Stimulated activated CD8-positive, alpha-beta memory T cell treated with anti-CD3 and anti-CD28 coated beads, Interleukin-7, amount 100 ng/mL, for 24 hours (primary cell): ENCODE measurements around the gene NR1I3.
"Not testable (repeated sequence)": the region's sequence is repeated elsewhere in the genome, so short reads cannot be mapped to it uniquely, and the experiment has no call there.

Experiments
- DNase-seq: peaks from one replicate; pipeline ENCODE4 v3.0.0-alpha.2; 2020; ENCODE audit warnings: low read depth

The NR1I3 gene

GRCh38 chr1:161250100-161250499, 12.1 kb upstream of the NR1I3 start:
- DNase-seq: not testable (repeated sequence)

GRCh38 chr1:161244888-161245287, 6.9 kb upstream of the NR1I3 start:
- no peak for DNase-seq

GRCh38 chr1:161242313-161242712, 4.3 kb upstream of the NR1I3 start:
- DNase-seq: no peak

- DNase-seq: no peak
Observed at GRCh38 chr1:161241682-161242081, 3.7 kb upstream of the NR1I3 start.

- no peak for DNase-seq
Observed at GRCh38 chr1:161235957-161236775, 1.8 kb downstream of the NR1I3 start.

GRCh38 chr1:161233102-161233501, 4.9 kb downstream of the NR1I3 start:
- DNase-seq: no peak

GRCh38 chr1:161230762-161231161, 7.2 kb downstream of the NR1I3 start:
- DNase-seq: no peak

- DNase-seq: no peak
Observed at GRCh38 chr1:161229896-161230295, 8.1 kb downstream of the NR1I3 start.

- no peak for DNase-seq
Observed at GRCh38 chr1:161228032-161228431, 10.0 kb downstream of the NR1I3 start.

GRCh38 chr1:161227196-161227871, 10.7 kb downstream of the NR1I3 start:
- DNase-seq: peak; percentile 88

GRCh38 chr1:161226759-161227158, 11.2 kb downstream of the NR1I3 start:
- no peak for DNase-seq

- DNase-seq: no peak
Observed at GRCh38 chr1:161226320-161226711, 11.7 kb downstream of the NR1I3 start.

GRCh38 chr1:161225534-161226319, 12.3 kb downstream of the NR1I3 start, which contains the start of gene TOMM40L:
TOMM40L (plus strand) TSS chr1:161226060; CDS start chr1:161226490, 430 bp downstream.
- DNase-seq: peak; percentile 67

GRCh38 chr1:161225178-161225533, 12.8 kb downstream of the NR1I3 start:
- DNase-seq: no peak

GRCh38 chr1:161224695-161225087, 13.3 kb downstream of the NR1I3 start:
- DNase-seq: not testable (repeated sequence)

- no peak for DNase-seq
Observed at GRCh38 chr1:161223805-161224694, 14.0 kb downstream of the NR1I3 start.

GRCh38 chr1:161222175-161223019, 15.6 kb downstream of the NR1I3 start:
- no peak for DNase-seq

GRCh38 chr1:161220002-161220401, 18.0 kb downstream of the NR1I3 start:
- DNase-seq: no peak

- no peak for DNase-seq
Observed at GRCh38 chr1:161219078-161219892, 18.7 kb downstream of the NR1I3 start.
